GM19372 (cell line): ENCODE measurements around the gene DACT1.
"Not testable (repeated sequence)": the region's sequence is repeated elsewhere in the genome, so short reads cannot be mapped to it uniquely, and the experiment has no call there.

Experiments used
- ATAC-seq: cut with Tn5 transposase; IDR thresholded peaks from one replicate; pipeline ENCODE4 v1.9.1; 2021; ENCODE audit warnings: mild to moderate bottlenecking, low read depth, moderate library complexity; ENCODE audit not compliant: unreplicated experiment

The DACT1 gene

GRCh38 chr14:58637391-58638230, at the start of gene DACT1:
Gene DACT1 (plus strand): TSS chr14:58637962. CDS start chr14:58638203, 241 bp downstream.
- ATAC-seq, result peak; percentile 53

- ATAC-seq, result not testable (repeated sequence)
These were observed 49.4 kb upstream of the DACT1 start for GRCh38 chr14:58588321-58588720.

- ATAC-seq, result no peak
These were observed 43.8 kb upstream of the DACT1 start for GRCh38 chr14:58593977-58594376.

GRCh38 chr14:58597041-58597440, 40.7 kb upstream of the DACT1 start:
- ATAC-seq, result no peak

GRCh38 chr14:58598028-58598803, 39.5 kb upstream of the DACT1 start:
- ATAC-seq, result no peak

- ATAC-seq, result no peak
These were observed 38.8 kb upstream of the DACT1 start for GRCh38 chr14:58598804-58599525.

GRCh38 chr14:58599707-58600106, 38.1 kb upstream of the DACT1 start:
- no peak for ATAC-seq

GRCh38 chr14:58605465-58605864, 32.3 kb upstream of the DACT1 start:
- no peak for ATAC-seq

- ATAC-seq, result no peak
These were observed 30.4 kb upstream of the DACT1 start for GRCh38 chr14:58607131-58607951.

- ATAC-seq, result no peak
These were observed 29.8 kb upstream of the DACT1 start for GRCh38 chr14:58607952-58608317.

GRCh38 chr14:58617619-58618018, 20.1 kb upstream of the DACT1 start:
- no peak for ATAC-seq

- ATAC-seq, result no peak
These were observed 17.8 kb upstream of the DACT1 start for GRCh38 chr14:58620011-58620410.

GRCh38 chr14:58625438-58625837, 12.3 kb upstream of the DACT1 start:
- ATAC-seq, result no peak

- no peak for ATAC-seq
These were observed 11.3 kb upstream of the DACT1 start for GRCh38 chr14:58626431-58626831.

GRCh38 chr14:58628406-58628805, 9.4 kb upstream of the DACT1 start:
- ATAC-seq, result no peak

GRCh38 chr14:58629281-58629680, 8.5 kb upstream of the DACT1 start:
- ATAC-seq, result no peak

GRCh38 chr14:58631732-58632131, 6.0 kb upstream of the DACT1 start:
- ATAC-seq, result no peak

GRCh38 chr14:58633831-58634230, 3.9 kb upstream of the DACT1 start:
- ATAC-seq, result no peak

- no peak for ATAC-seq
These were observed 3.2 kb upstream of the DACT1 start for GRCh38 chr14:58634406-58635090.
